Neural cell (in vitro differentiated cells): Measurements from ENCODE around the gene SELENOW.

Experiments used
- CTCF ChIP-seq: fragments of 450-650 bp; IDR thresholded peaks from 2 replicates; pipeline ENCODE4 v1.5.1; 2014; ENCODE audit warnings: antibody characterized with exemption, mild to moderate bottlenecking, moderate library complexity; ENCODE audit not compliant: poor library complexity, severe bottlenecking
- EP300 ChIP-seq: fragments of 450-650 bp; conservative IDR thresholded peaks from 2 replicates; pipeline ENCODE4 v1.6.1; 2014; ENCODE audit warnings: antibody characterized with exemption, mild to moderate bottlenecking, moderate library complexity; ENCODE audit not compliant: poor library complexity, severe bottlenecking
- EZH2 ChIP-seq: fragments of 200-600, 300-800 bp; shearing (Covaris generic), sonication (generic); IDR thresholded peaks from 2 replicates; pipeline ENCODE4 v1.6.1; 2014; ENCODE audit warnings: antibody characterized with exemption, low read length, borderline replicate concordance, mild to moderate bottlenecking; ENCODE audit not compliant: insufficient read depth, poor library complexity, severe bottlenecking
- MXI1 ChIP-seq: fragments of 450-650 bp; conservative IDR thresholded peaks from 2 replicates; pipeline ENCODE4 v1.6.1; 2014; ENCODE audit warnings: antibody characterized with exemption, mild to moderate bottlenecking; ENCODE audit not compliant: poor library complexity, severe bottlenecking
- POLR2AphosphoS5 ChIP-seq: IDR thresholded peaks from 2 replicates; pipeline ENCODE4 v1.6.1; 2012
- RAD21 ChIP-seq: fragments of 450-650 bp; conservative IDR thresholded peaks from 2 replicates; pipeline ENCODE4 v1.6.1; 2014; ENCODE audit warnings: antibody characterized with exemption, mild to moderate bottlenecking, moderate library complexity
- REST ChIP-seq: IDR thresholded peaks from 2 replicates; pipeline ENCODE4 v1.6.1; 2012; ENCODE audit warnings: borderline replicate concordance

- TF ChIP-seq CTCF (no peak), EP300 (no peak), EZH2 (no peak), RAD21 (no peak), REST (no peak), POLR2AphosphoS5 (no peak), MXI1 (no peak)
Observed at GRCh38 chr19:47735131-47735530, 43.4 kb upstream of the SELENOW start.
